NB4 (cell line): ENCODE measurements around the gene IL3RA.
"Not testable (repeated sequence)": the region's sequence is repeated elsewhere in the genome, so short reads cannot be mapped to it uniquely, and the experiment has no call there.

Experiments used
- DNase-seq: peaks from one replicate; pipeline ENCODE4 v3.0.0; 2010; ENCODE audit warnings: low read depth
- H3K4me3 ChIP-seq: one replicate; pipeline ENCODE4 v1.5.1; 2011; ENCODE audit warnings: mild to moderate bottlenecking, low read depth, low read length, moderate library complexity
- MYC ChIP-seq: IDR thresholded peaks from 2 replicates; pipeline ENCODE4 v1.6.1; 2011; ENCODE audit warnings: low read depth, low read length
- POLR2A ChIP-seq: IDR thresholded peaks from 2 replicates; pipeline ENCODE4 v1.6.1; 2011; ENCODE audit warnings: mild to moderate bottlenecking; ENCODE audit not compliant: insufficient read length; ENCODE audit errors: extremely low read depth
- TF ChIP-seq, protein P1 (sequence below): IDR thresholded peaks from one replicate; pipeline ENCODE4 v1.5.1; 2012; ENCODE audit warnings: low read depth, low read length
- TF ChIP-seq, protein P2 (sequence below): IDR thresholded peaks from 2 replicates; pipeline ENCODE4 v1.6.1; 2011; ENCODE audit warnings: low read depth, low read length

IL3RA gene

DNA sequence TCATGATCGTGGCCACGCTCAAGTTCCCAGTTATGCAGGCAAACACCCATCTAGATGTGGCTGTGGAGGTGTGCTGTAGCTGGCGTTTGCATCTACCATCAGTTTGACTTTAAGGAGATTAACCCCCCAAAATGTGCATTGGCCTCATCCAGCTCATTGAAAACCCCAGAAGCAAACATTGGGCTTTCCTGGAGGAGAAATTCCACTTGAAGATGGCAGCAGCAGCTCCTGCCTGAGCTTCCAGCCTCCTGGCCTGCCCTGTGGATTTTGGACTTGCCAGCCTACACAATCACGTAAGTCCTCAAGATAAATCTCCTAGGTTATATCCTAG is 85.5 kb downstream of the IL3RA start:
- no peak for DNase-seq
- TF ChIP-seq, protein P1, sequence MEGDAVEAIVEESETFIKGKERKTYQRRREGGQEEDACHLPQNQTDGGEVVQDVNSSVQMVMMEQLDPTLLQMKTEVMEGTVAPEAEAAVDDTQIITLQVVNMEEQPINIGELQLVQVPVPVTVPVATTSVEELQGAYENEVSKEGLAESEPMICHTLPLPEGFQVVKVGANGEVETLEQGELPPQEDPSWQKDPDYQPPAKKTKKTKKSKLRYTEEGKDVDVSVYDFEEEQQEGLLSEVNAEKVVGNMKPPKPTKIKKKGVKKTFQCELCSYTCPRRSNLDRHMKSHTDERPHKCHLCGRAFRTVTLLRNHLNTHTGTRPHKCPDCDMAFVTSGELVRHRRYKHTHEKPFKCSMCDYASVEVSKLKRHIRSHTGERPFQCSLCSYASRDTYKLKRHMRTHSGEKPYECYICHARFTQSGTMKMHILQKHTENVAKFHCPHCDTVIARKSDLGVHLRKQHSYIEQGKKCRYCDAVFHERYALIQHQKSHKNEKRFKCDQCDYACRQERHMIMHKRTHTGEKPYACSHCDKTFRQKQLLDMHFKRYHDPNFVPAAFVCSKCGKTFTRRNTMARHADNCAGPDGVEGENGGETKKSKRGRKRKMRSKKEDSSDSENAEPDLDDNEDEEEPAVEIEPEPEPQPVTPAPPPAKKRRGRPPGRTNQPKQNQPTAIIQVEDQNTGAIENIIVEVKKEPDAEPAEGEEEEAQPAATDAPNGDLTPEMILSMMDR, result no peak
- TF ChIP-seq POLR2A (no peak), MYC (no peak)
- TF ChIP-seq, protein P2, sequence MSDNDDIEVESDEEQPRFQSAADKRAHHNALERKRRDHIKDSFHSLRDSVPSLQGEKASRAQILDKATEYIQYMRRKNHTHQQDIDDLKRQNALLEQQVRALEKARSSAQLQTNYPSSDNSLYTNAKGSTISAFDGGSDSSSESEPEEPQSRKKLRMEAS, result no peak
- no peak overlapping the region for H3K4me3 ChIP-seq

DNA sequence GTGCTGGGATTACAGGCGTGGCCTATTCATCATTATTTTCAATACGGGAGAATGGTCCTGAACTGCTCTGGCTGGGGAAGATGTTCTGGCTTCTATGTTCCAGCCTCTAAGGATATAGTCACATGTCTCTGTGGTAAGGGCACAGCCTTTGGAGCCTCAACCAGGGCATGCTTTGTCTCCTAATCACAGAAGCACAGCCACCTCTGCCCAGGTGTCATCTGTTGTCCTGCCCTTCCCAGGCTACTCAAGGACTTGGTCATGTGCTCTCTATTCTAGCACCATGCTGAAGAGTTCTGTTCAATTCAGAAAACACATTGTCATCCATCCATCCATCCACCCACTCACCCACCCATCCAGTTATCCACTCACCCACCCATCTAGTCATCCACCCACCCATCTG is 86.6 kb downstream of the IL3RA start:
- no peak overlapping the region for H3K4me3 ChIP-seq
- TF ChIP-seq, protein P2, result no peak
- TF ChIP-seq MYC (no peak), POLR2A (no peak)
- TF ChIP-seq, protein P1, result no peak
- DNase-seq, result no peak

DNA sequence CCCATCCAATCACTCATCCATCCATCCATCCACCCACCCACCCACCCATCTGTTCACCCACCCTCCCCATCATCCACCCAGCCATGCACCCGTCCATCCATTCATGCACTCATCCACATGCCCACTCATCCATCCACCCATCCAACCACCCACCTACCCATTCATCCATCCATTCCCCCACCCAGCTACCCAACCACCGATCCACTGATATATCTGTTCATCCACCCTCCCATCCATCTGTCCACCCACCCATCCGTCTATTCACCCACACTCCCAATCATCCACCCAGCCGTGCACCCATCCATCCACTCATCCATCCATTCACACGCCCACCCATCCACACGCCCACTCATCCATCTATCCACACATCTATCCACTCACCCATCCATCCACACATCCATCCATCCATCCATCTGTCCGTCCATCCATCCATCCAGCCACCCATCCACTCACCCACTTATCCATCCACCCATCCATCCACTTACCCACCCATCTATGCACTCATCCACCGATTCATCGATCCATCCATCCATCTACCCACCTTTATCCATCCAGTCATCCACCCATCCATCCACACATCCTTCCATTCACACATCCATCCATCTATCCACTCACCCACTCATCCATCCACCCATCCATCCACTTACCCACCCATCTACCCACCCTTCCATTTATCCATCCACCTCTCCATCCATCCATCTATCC is 87.7 kb downstream of the IL3RA start:
- DNase-seq, result no peak
- TF ChIP-seq, protein P2, result no peak
- TF ChIP-seq POLR2A (no peak), MYC (no peak)
- TF ChIP-seq, protein P1, result no peak
- no peak overlapping the region for H3K4me3 ChIP-seq

DNA sequence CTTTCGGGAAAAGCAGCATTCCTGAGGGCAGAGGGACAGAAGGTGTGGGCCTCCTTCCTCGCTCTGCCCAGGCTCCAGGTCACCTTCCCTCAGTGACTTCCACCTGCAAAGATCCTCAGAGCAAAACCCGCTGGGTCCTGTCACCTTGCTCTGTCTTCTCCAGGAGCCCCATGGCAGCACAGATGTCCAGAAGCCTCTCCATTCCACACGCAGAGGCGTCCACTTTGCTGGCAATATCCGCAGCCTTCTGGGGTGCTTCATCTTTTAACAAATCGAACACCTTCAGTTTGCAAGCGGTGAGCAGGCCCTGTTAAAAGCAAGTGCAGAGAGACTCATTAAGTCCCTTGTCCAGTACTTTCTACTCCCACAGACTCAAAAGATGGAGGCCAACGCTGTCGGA is 88.8 kb downstream of the IL3RA start:
- TF ChIP-seq MYC (no peak), POLR2A (no peak)
- TF ChIP-seq, protein P2, result no peak
- TF ChIP-seq, protein P1, result no peak
- DNase-seq, result no peak
- no peak overlapping the region for H3K4me3 ChIP-seq

DNA sequence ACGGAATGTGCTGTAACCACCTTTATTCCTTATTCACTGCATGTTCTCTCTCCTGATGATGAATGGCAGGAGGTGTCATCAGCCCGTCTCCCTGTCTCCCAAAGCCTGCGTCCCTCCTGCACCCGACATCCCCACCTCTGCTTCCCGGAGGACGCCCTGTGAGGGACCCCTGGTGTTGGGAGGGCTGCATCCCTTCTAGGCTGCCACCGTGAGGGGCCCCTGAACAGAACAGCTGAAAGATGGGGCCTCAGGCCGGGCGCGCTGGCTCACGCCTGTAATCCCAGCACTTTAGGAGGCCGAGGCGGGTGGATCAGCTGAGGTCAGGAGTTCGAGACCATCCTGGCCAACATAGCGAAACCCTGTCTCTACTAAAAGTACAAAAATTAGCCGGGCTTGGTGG is 89.7 kb downstream of the IL3RA start:
- not testable (repeated sequence) for H3K4me3 ChIP-seq, DNase-seq

DNA sequence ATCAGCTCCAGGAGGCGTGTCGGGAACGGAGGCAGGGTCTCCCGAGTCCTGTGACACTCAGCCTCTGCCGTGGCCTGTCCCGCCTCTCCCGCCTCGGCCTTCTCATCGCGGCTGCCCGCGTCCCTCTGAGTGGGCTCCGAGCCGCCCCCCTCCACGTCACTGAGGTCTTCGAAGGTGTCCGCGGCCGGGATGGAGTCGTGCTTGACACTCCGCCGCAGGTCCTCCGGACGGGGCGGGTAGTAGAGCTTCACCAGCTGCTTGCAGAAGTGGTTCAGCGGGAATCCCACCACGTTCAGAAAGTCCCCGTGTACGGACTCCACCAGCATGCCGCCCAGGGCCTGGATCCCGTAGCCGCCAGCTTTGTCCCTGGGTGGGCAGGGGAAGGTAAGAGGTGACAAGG is 91.2 kb downstream of the IL3RA start:
- no peak overlapping the region for H3K4me3 ChIP-seq
- no peak for TF ChIP-seq MYC
- TF ChIP-seq, protein P1, result no peak
- TF ChIP-seq, protein P2, result no peak
- TF ChIP-seq POLR2A, result no peak
- DNase-seq, result no peak
